SJCRH30 (cell line): Measurements from ENCODE around the gene COPRS. TPM values are rescaled to one million over a fixed set of nuclear protein-coding genes. Genes with fewer than 3 reads are reported as not detected.

ENCODE experiments used
- DNase-seq, 2 experiments: peaks; one replicate each; pipeline ENCODE4 v3.0.0-alpha.2; 2015 to 2020
- H3K27ac ChIP-seq: fragments of 250-450 bp; sonication (Bioruptor Pico); 2 replicates; pipeline ENCODE4 v1.5.1; 2020; ENCODE audit warnings: mild to moderate bottlenecking, moderate library complexity
- H3K27me3 ChIP-seq: fragments of 250-450 bp; sonication (Bioruptor Pico); 2 replicates; pipeline ENCODE4 v1.5.1; 2020; ENCODE audit warnings: mild to moderate bottlenecking, moderate library complexity
- H3K36me3 ChIP-seq: fragments of 250-450 bp; sonication (Bioruptor Pico); 2 replicates; pipeline ENCODE4 v1.5.1; 2020; ENCODE audit warnings: mild to moderate bottlenecking, moderate library complexity
- H3K4me1 ChIP-seq: fragments of 250-450 bp; sonication (Bioruptor Pico); 2 replicates; pipeline ENCODE4 v1.5.1; 2020; ENCODE audit warnings: mild to moderate bottlenecking, moderate library complexity
- H3K4me3 ChIP-seq: fragments of 250-450 bp; sonication (Bioruptor Pico); 2 replicates; pipeline ENCODE4 v1.5.1; 2020; ENCODE audit warnings: mild to moderate bottlenecking, moderate library complexity
- H3K9me3 ChIP-seq: fragments of 250-450 bp; sonication (Bioruptor Pico); replicated peaks from 2 replicates; pipeline ENCODE4 v1.5.1; 2020; ENCODE audit warnings: mild to moderate bottlenecking, moderate library complexity
- total RNA-seq: library from RNA; depleted of rRNA; stranded (reverse); fragments of >200 nt; shearing (Covaris generic); gene quantifications from 2 replicates; pipeline ENCODE4 v1.2.3, GENCODE V29; 2014; rRNA removed

COPRS gene, protein sequence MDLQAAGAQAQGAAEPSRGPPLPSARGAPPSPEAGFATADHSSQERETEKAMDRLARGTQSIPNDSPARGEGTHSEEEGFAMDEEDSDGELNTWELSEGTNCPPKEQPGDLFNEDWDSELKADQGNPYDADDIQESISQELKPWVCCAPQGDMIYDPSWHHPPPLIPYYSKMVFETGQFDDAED
- total RNA-seq = 94.7 and 95.5 TPM in 2 replicates

GRCh38 chr17:31858642-31859486, at the start of gene COPRS:
Gene COPRS (minus strand): TSS chr17:31859244. CDS start chr17:31859199, 45 bp downstream.
- peaks cover 21% of the 10 kb centered on the region for H3K36me3 ChIP-seq
- peak; percentile 92 for DNase-seq
- peak within 1 kb of the TSS; percentile 74 for H3K4me3 ChIP-seq
- peak within 1 kb of the TSS; percentile 29; the same call in 1 of the 2 replicates for H3K27ac ChIP-seq
- H3K9me3 ChIP-seq = no peaks in the 10 kb centered on the region
- H3K4me1 ChIP-seq = no peaks in the 10 kb centered on the region; the same call in 1 of the 2 replicates
- no peaks in the 10 kb centered on the region for H3K27me3 ChIP-seq

DNA sequence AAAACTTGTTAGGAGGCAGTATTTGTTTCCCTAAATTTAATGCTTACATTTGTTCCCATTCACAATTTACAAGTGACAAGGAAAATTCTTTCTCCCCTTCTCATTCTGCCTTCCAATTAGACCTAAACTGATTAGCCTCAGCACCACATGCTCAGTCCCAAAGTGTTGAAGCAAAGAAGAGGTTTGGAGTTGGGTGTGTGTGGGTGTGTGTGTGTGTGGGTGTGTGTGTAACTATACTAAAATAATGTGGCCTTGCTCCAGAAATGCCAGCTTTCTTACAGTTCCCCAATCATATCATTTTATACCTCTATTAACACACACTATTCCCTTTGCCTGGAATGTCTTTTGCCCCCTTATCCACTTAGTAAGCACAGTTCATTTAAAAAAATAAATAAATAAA, 49.3 kb upstream of the COPRS start:
- H3K9me3 ChIP-seq = no peaks in the 10 kb centered on the region
- H3K27ac ChIP-seq = no peak overlapping the region
- no peaks in the 10 kb centered on the region for H3K36me3 ChIP-seq
- DNase-seq = no peak
- no peak overlapping the region for H3K4me3 ChIP-seq
- peaks cover 4% of the 10 kb centered on the region; the same call in 1 of the 2 replicates for H3K27me3 ChIP-seq
- H3K4me1 ChIP-seq = no peaks in the 10 kb centered on the region

- H3K9me3 ChIP-seq = no peaks in the 10 kb centered on the region
- no peaks in the 10 kb centered on the region for H3K4me1 ChIP-seq
- no peak overlapping the region for H3K27ac ChIP-seq
- no peaks in the 10 kb centered on the region for H3K27me3 ChIP-seq
- no peaks in the 10 kb centered on the region for H3K36me3 ChIP-seq
- DNase-seq = peak in 1 of 2 experiments; percentile 42
- no peak overlapping the region for H3K4me3 ChIP-seq
Observed at GRCh38 chr17:31907342-31907962, 48.4 kb upstream of the COPRS start.

DNA sequence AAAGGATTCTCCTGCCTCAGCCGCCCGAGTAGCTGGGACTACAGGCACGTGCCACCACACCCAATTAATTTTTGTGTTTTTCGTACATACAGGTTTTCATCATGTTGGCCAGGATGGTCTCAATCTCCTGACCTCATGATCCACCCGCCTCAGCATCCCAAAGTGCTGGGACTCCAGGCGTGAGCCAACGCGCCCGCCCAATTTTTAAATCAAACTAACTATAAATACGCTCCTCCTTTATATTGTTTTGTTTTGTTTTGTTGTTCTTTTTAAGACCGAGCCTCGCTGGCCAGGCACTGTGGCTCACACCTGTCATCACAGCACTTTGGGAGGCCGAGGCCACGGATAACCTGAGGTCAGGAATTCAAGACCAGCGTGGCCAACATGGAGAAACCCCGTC, 44.4 kb upstream of the COPRS start:
- Histone ChIP-seq H3K36me3 (peaks cover 7% of the 10 kb centered on the region; the same call in 1 of the 2 replicates), H3K27ac (no peak overlapping the region), H3K4me3 (no peak overlapping the region), H3K27me3 (no peaks in the 10 kb centered on the region), H3K9me3 (no peaks in the 10 kb centered on the region), H3K4me1 (peaks cover 4% of the 10 kb centered on the region; the same call in 1 of the 2 replicates)
- no peak for DNase-seq

- no peaks in the 10 kb centered on the region for H3K27me3 ChIP-seq
- H3K4me1 ChIP-seq = peaks cover 4% of the 10 kb centered on the region; the same call in 1 of the 2 replicates
- no peak overlapping the region for H3K27ac ChIP-seq
- peaks cover 14% of the 10 kb centered on the region for H3K36me3 ChIP-seq
- no peaks in the 10 kb centered on the region for H3K9me3 ChIP-seq
- DNase-seq = no peak
- no peak overlapping the region for H3K4me3 ChIP-seq
Observed at GRCh38 chr17:31902693-31903092, 43.6 kb upstream of the COPRS start.

DNA sequence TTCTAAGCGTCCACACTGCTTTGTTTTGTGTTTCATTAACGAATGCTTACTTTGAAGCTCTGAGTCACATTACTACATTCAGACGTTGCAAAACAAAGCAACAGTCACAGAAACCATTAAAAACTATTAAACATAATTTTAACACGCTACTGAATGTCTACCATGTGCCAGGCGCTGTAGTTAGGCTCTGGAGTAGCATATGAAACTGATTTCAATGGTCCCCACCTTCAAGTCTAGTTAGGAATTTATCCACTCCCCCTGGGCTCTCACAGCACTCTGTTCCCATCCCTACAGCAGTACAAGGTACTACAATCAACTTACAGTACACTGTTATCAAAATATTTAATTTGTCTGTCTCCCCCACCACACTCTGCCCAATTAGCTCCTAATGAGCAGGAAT, 41.8 kb upstream of the COPRS start:
- peak in 1 of 2 experiments; percentile 28 for DNase-seq
- no peaks in the 10 kb centered on the region for H3K9me3 ChIP-seq
- H3K27me3 ChIP-seq = no peaks in the 10 kb centered on the region
- H3K4me1 ChIP-seq = peaks cover 4% of the 10 kb centered on the region; the same call in 1 of the 2 replicates
- H3K4me3 ChIP-seq = peak overlapping the region; percentile 74
- H3K36me3 ChIP-seq = peaks cover 28% of the 10 kb centered on the region
- H3K27ac ChIP-seq = peak overlapping the region; percentile 55

GRCh38 chr17:31888124-31888523, 29.1 kb upstream of the COPRS start:
- Histone ChIP-seq H3K27me3 (no peaks in the 10 kb centered on the region), H3K4me1 (no peaks in the 10 kb centered on the region), H3K4me3 (no peak overlapping the region), H3K27ac (no peak overlapping the region), H3K9me3 (no peaks in the 10 kb centered on the region), H3K36me3 (peaks cover 87% of the 10 kb centered on the region)
- DNase-seq = no peak

- H3K27ac ChIP-seq = no peak overlapping the region
- no peaks in the 10 kb centered on the region for H3K27me3 ChIP-seq
- H3K4me1 ChIP-seq = no peaks in the 10 kb centered on the region
- no peak for DNase-seq
- no peaks in the 10 kb centered on the region for H3K9me3 ChIP-seq
- no peak overlapping the region for H3K4me3 ChIP-seq
- peaks cover 76% of the 10 kb centered on the region for H3K36me3 ChIP-seq
Observed at GRCh38 chr17:31882571-31882970, 23.5 kb upstream of the COPRS start.

GRCh38 chr17:31880311-31880710, 21.3 kb upstream of the COPRS start:
- Histone ChIP-seq H3K9me3 (no peaks in the 10 kb centered on the region), H3K27me3 (no peaks in the 10 kb centered on the region), H3K36me3 (peaks cover 72% of the 10 kb centered on the region), H3K4me1 (no peaks in the 10 kb centered on the region), H3K4me3 (no peak overlapping the region), H3K27ac (no peak overlapping the region)
- DNase-seq = no peak

GRCh38 chr17:31878703-31879073, 19.6 kb upstream of the COPRS start:
- Histone ChIP-seq H3K4me3 (no peak overlapping the region), H3K27ac (no peak overlapping the region), H3K4me1 (no peaks in the 10 kb centered on the region), H3K27me3 (no peaks in the 10 kb centered on the region), H3K36me3 (peaks cover 67% of the 10 kb centered on the region), H3K9me3 (no peaks in the 10 kb centered on the region)
- DNase-seq = no peak

DNA sequence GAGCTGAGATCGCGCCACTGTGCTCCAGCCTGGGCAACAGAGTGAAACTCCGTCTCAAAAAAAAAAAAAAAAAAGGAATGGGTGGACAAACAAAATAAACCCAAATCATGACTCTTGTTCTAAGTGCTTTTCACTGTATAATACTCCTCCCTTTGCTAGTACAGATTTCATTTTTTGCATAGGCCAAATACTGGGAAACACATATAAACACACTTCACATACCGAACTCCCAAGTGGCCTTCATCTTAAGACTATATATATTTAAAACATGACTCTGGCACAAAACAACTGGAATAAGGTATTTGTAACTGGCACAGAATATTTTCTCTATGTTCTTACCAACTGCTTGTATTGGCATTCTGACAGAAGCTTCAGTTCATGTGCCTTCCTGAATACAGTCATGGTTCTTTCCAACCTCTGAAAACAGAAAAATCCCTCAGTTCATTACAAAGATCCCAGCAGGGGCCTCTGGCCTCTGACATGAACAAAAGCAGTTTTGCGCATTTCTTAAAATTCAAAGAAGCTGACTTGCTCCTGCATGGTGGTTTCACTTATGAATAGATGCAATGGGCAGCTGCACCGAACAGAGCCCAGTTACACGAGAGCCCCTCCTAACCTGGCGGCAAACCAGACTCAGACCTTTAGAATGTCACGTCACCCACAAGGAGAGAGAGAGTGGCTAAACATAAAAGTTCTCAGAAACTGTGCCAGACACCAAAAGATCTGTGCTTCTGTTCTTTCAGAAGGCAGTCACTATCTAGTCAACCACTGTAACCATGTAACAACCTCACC, 19.1 kb upstream of the COPRS start:
- Histone ChIP-seq H3K9me3 (no peaks in the 10 kb centered on the region), H3K4me3 (no peak overlapping the region), H3K36me3 (peaks cover 69% of the 10 kb centered on the region), H3K27me3 (no peaks in the 10 kb centered on the region), H3K4me1 (no peaks in the 10 kb centered on the region), H3K27ac (no peak overlapping the region)
- no peak for DNase-seq

GRCh38 chr17:31877341-31877740, 18.3 kb upstream of the COPRS start:
- no peak for DNase-seq

DNA sequence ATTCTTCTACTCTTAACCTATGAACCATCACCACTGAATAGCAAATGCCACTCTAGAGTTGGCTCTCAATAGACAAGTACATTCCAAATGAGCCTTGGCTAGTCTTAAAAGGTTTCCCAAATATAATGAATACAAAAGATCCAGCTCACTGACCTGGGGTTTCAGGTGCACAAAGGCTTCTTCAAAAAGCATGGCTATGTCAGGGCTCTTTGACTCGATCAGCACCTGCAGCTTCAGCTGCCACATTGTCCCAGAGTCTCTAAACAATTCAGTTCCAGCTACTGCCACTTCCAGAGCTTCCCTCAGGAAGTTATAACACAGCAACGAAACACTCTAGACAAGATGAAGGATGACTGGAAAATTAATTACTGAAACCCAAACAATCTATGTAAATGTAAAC, 16.0 kb upstream of the COPRS start:
- no peak overlapping the region for H3K27ac ChIP-seq
- no peaks in the 10 kb centered on the region for H3K9me3 ChIP-seq
- H3K4me3 ChIP-seq = no peak overlapping the region
- peaks cover 79% of the 10 kb centered on the region for H3K36me3 ChIP-seq
- no peaks in the 10 kb centered on the region for H3K4me1 ChIP-seq
- no peak for DNase-seq
- no peaks in the 10 kb centered on the region for H3K27me3 ChIP-seq

More at GRCh38 chr17:31877341-31877740, 18.3 kb upstream of the COPRS start:
- Histone ChIP-seq H3K4me3 (no peak overlapping the region), H3K4me1 (no peaks in the 10 kb centered on the region), H3K9me3 (no peaks in the 10 kb centered on the region), H3K27ac (no peak overlapping the region), H3K36me3 (peaks cover 72% of the 10 kb centered on the region), H3K27me3 (no peaks in the 10 kb centered on the region)

- no peak for DNase-seq
- no peaks in the 10 kb centered on the region for H3K9me3 ChIP-seq
- peaks cover 82% of the 10 kb centered on the region for H3K36me3 ChIP-seq
- H3K27me3 ChIP-seq = no peaks in the 10 kb centered on the region
- H3K27ac ChIP-seq = no peak overlapping the region
- no peak overlapping the region for H3K4me3 ChIP-seq
- no peaks in the 10 kb centered on the region for H3K4me1 ChIP-seq
Observed at GRCh38 chr17:31869797-31870568, 10.9 kb upstream of the COPRS start.
